ENCODE measurements around the gene CARNS1.
"Not testable (repeated sequence)": the region's sequence is repeated elsewhere in the genome, so short reads cannot be mapped to it uniquely, and the experiment has no call there.

Gene CARNS1

GRCh38 chr11:67401495-67402191 lies 13.8 kb upstream of the CARNS1 start, which contains the start of gene PPP1CA:
TSS of gene PPP1CA (minus strand) at chr11:67401858. CDS start at chr11:67401782, 76 bp downstream.
- TF ChIP-seq CTCF (IDR thresholded peaks at IDR 0.05; ENCODE audit: low read depth, low read length, missing control alignments) = no peak
- in situ Hi-C loops (cut with HindIII; ENCODE audit: low sequenced_read_pairs) = no loop called here

GRCh38 chr11:67402192-67402839 lies 13.2 kb upstream of the CARNS1 start:
- DNase-seq (ENCODE audit: low read depth); in situ Hi-C loops (cut with HindIII; ENCODE audit: low sequenced_read_pairs): not testable (repeated sequence)
- H3K4me3 ChIP-seq (ENCODE audit: low read depth, low read length) = peak overlapping the region; percentile 17

More at GRCh38 chr11:67401495-67402191, 13.8 kb upstream of the CARNS1 start, which contains the start of gene PPP1CA:
- DNase-seq (ENCODE audit: low read depth) = peak; percentile 66
- peak within 1 kb of the TSS; percentile 97 for H3K4me3 ChIP-seq (ENCODE audit: low read depth, low read length)

- in situ Hi-C loops (cut with HindIII; ENCODE audit: low sequenced_read_pairs); DNase-seq (ENCODE audit: low read depth); H3K4me3 ChIP-seq (ENCODE audit: low read depth, low read length): not testable (repeated sequence)
These were observed 12.4 kb upstream of the CARNS1 start for GRCh38 chr11:67403085-67403484.

- no peak for TF ChIP-seq CTCF (IDR thresholded peaks at IDR 0.05; ENCODE audit: low read depth, low read length, missing control alignments)
- no peak for DNase-seq (ENCODE audit: low read depth)
- in situ Hi-C loops (cut with HindIII; ENCODE audit: low sequenced_read_pairs) = no loop called here
- no peak overlapping the region for H3K4me3 ChIP-seq (ENCODE audit: low read depth, low read length)
These were observed 10.8 kb upstream of the CARNS1 start for GRCh38 chr11:67404515-67405195.

GRCh38 chr11:67405196-67405567 lies 10.3 kb upstream of the CARNS1 start:
- no peak overlapping the region for H3K4me3 ChIP-seq (ENCODE audit: low read depth, low read length)
- in situ Hi-C loops (cut with HindIII; ENCODE audit: low sequenced_read_pairs) = no loop called here
- no peak for DNase-seq (ENCODE audit: low read depth)

GRCh38 chr11:67405688-67406339 lies 9.7 kb upstream of the CARNS1 start:
- H3K4me3 ChIP-seq (ENCODE audit: low read depth, low read length) = no peak overlapping the region
- DNase-seq (ENCODE audit: low read depth) = no peak
- in situ Hi-C loops (cut with HindIII; ENCODE audit: low sequenced_read_pairs) = no loop called here
- TF ChIP-seq CTCF (IDR thresholded peaks at IDR 0.05; ENCODE audit: low read depth, low read length, missing control alignments) = no peak

More at GRCh38 chr11:67405196-67405567, 10.3 kb upstream of the CARNS1 start:
- TF ChIP-seq CTCF (IDR thresholded peaks at IDR 0.05; ENCODE audit: low read depth, low read length, missing control alignments) = no peak

GRCh38 chr11:67406420-67406968 lies 9.0 kb upstream of the CARNS1 start:
- no peak for TF ChIP-seq CTCF (IDR thresholded peaks at IDR 0.05; ENCODE audit: low read depth, low read length, missing control alignments)
- no peak overlapping the region for H3K4me3 ChIP-seq (ENCODE audit: low read depth, low read length)
- no peak for DNase-seq (ENCODE audit: low read depth)
- in situ Hi-C loops (cut with HindIII; ENCODE audit: low sequenced_read_pairs) = no loop called here

All from astrocyte of the cerebellum (primary cell).